Keratinocyte (primary cell): ENCODE data around the gene PPP2R5E.

ENCODE experiments used
- EZH2 ChIP-seq: IDR thresholded peaks from one replicate; pipeline ENCODE4 v1.6.1; 2012; ENCODE audit warnings: inconsistent platforms, mild to moderate bottlenecking, low read length, moderate library complexity
- TF ChIP-seq, protein P1 (sequence below), 3 experiments: IDR thresholded peaks in 1 of 3; conservative IDR thresholded peaks in 1 of 3; optimal IDR thresholded peaks in 1 of 3; 2 replicates in 2 of 3; 3 replicates in 1 of 3; pipeline versions ENCODE3 to v1.5.1; 2011; ENCODE audit warnings: low read length in 3 of 3, mild to moderate bottlenecking in 3 of 3, moderate library complexity in 2 of 3, control low read depth in 1 of 3, inconsistent platforms in 1 of 3; ENCODE audit not compliant: insufficient read depth in 2 of 3; ENCODE audit errors: extremely low read depth in 1 of 3

DNA sequence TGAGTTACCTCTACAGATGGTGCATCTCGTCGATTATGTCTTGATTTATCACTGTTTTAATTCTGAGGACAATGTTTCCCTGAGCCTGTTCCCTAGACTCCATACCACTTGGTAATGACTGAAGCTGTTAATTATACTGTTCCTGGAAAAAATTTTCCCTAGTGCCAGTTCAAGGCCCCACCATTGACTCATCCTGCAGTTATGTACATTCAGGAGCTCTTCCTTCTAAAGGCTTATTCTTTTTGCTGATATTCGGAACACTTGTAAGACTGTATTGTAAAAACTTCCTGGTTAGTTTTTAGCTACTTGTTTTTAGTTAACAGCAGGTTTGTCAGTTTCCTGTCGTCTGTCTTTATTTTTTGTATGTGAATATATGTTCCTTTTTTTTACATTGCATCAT, 30.4 kb upstream of the PPP2R5E start:
- TF ChIP-seq, protein P1, sequence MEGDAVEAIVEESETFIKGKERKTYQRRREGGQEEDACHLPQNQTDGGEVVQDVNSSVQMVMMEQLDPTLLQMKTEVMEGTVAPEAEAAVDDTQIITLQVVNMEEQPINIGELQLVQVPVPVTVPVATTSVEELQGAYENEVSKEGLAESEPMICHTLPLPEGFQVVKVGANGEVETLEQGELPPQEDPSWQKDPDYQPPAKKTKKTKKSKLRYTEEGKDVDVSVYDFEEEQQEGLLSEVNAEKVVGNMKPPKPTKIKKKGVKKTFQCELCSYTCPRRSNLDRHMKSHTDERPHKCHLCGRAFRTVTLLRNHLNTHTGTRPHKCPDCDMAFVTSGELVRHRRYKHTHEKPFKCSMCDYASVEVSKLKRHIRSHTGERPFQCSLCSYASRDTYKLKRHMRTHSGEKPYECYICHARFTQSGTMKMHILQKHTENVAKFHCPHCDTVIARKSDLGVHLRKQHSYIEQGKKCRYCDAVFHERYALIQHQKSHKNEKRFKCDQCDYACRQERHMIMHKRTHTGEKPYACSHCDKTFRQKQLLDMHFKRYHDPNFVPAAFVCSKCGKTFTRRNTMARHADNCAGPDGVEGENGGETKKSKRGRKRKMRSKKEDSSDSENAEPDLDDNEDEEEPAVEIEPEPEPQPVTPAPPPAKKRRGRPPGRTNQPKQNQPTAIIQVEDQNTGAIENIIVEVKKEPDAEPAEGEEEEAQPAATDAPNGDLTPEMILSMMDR (optimal IDR thresholded peaks at IDR 0.05 in 1 of 3, IDR thresholded peaks at IDR 0.05 in 1 of 3, conservative IDR thresholded peaks at IDR 0.05 in 1 of 3; ENCODE audit: extremely low read depth in 1 of 3, insufficient read depth in 2 of 3, low read length in 3 of 3), result no peak
- no peak for TF ChIP-seq EZH2
